Measurements from ENCODE around the gene SHC4.
A peak's percentile ranks its signal among the peaks of the same experiment; 100 is the strongest.

The SHC4 gene

GRCh38 chr15:48887144-48887543 is 76.6 kb downstream of the SHC4 start:
- no peaks in the 10 kb centered on the region for H3K36me3 ChIP-seq
- H3K4me1 ChIP-seq: peaks cover 0 to 11% (median 5%) of the 10 kb centered on the region in 10 experiments; a peak in 12 of 20 replicates
- TF ChIP-seq Cebpa-rat (IDR thresholded peaks at IDR 0.05): no peak
- no peak overlapping the region for H3K9ac ChIP-seq
- H4K20me1 ChIP-seq: no peaks in the 10 kb centered on the region
- no peak overlapping the region for H3K4me2 ChIP-seq
- no peaks in the 10 kb centered on the region for H3K27me3 ChIP-seq
- H3K4me3 ChIP-seq: no peak overlapping the region
- no peak overlapping the region for H3K27ac ChIP-seq
- H3K9me3 ChIP-seq (replicated peaks in 1 of 11): no peaks in the 10 kb centered on the region

- Histone ChIP-seq H3K27ac (no peak overlapping the region), H3K4me3 (no peak overlapping the region), H3K36me3 (peaks cover 0 to 15% (median 0%) of the 10 kb centered on the region in 11 experiments; a peak in 5 of 22 replicates), H3K27me3 (no peaks in the 10 kb centered on the region), H3K4me1 (peaks cover 9 to 28% (median 22%) of the 10 kb centered on the region in 10 experiments), H4K20me1 (peaks cover 0 to 20% (median 12%) of the 10 kb centered on the region in 11 experiments; a peak in 13 of 22 replicates), H3K9ac (no peak overlapping the region), H3K4me2 (no peak overlapping the region), H3K9me3 (replicated peaks in 1 of 11) (0 out of 22 replicates have a peak, but pooled peaks cover 0 to 3% (median 0%) of the 10 kb centered on the region in 11 experiments)
- no peak for TF ChIP-seq Cebpa-rat (IDR thresholded peaks at IDR 0.05)
These were observed 80.0 kb downstream of the SHC4 start for GRCh38 chr15:48883699-48884098.

GRCh38 chr15:48880070-48880634 is 83.6 kb downstream of the SHC4 start:
- no peaks in the 10 kb centered on the region for H3K27me3 ChIP-seq
- peaks cover 7 to 33% (median 18%) of the 10 kb centered on the region in 10 experiments; a peak in 18 of 20 replicates for H3K4me1 ChIP-seq
- peak overlapping the region; percentile 27 to 87 (median 80) for H3K4me2 ChIP-seq
- H3K4me3 ChIP-seq: peak overlapping the region in 3 of 10 experiments; percentile 63 to 79 (median 78); a peak in 4 of 20 replicates
- peaks cover 0 to 17% (median 0%) of the 10 kb centered on the region in 11 experiments; a peak in 5 of 22 replicates for H3K36me3 ChIP-seq
- TF ChIP-seq Cebpa-rat (IDR thresholded peaks at IDR 0.05): no peak
- peaks cover 0 to 20% (median 12%) of the 10 kb centered on the region in 11 experiments; a peak in 13 of 22 replicates for H4K20me1 ChIP-seq
- no peak overlapping the region for H3K9ac ChIP-seq
- 0 out of 22 replicates have a peak, but pooled peaks cover 0 to 6% (median 0%) of the 10 kb centered on the region in 11 experiments for H3K9me3 ChIP-seq (replicated peaks in 1 of 11)
- H3K27ac ChIP-seq: no peak overlapping the region

GRCh38 chr15:48877630-48878595 is 85.8 kb downstream of the SHC4 start, which contains the start of gene EID1:
Gene EID1 (plus strand): TSS chr15:48878134. CDS start chr15:48878177, 43 bp downstream.
- H3K4me3 ChIP-seq: peak within 1 kb of the TSS; percentile 63 to 80 (median 78)
- peaks cover 0 to 17% (median 0%) of the 10 kb centered on the region in 11 experiments; a peak in 5 of 22 replicates for H3K36me3 ChIP-seq
- no peaks in the 10 kb centered on the region for H3K27me3 ChIP-seq
- H3K9ac ChIP-seq: peak within 1 kb of the TSS; percentile 81 to 89 (median 84)
- H3K4me2 ChIP-seq: peak within 1 kb of the TSS; percentile 70 to 87 (median 80)
- H3K4me1 ChIP-seq: peaks cover 7 to 28% (median 18%) of the 10 kb centered on the region in 10 experiments; a peak in 18 of 20 replicates
- peak; percentile 87 to 99 (median 96) for TF ChIP-seq Cebpa-rat (IDR thresholded peaks at IDR 0.05)
- H3K27ac ChIP-seq: peak within 1 kb of the TSS; percentile 70 to 93 (median 89)
- 0 out of 22 replicates have a peak, but pooled peaks cover 0 to 6% (median 0%) of the 10 kb centered on the region in 11 experiments for H3K9me3 ChIP-seq (replicated peaks in 1 of 11)
- peaks cover 0 to 20% (median 12%) of the 10 kb centered on the region in 11 experiments; a peak in 13 of 22 replicates for H4K20me1 ChIP-seq

- H3K4me2 ChIP-seq: no peak overlapping the region
- H3K27me3 ChIP-seq: no peaks in the 10 kb centered on the region
- TF ChIP-seq Cebpa-rat (IDR thresholded peaks at IDR 0.05): no peak
- peaks cover 0 to 20% (median 12%) of the 10 kb centered on the region in 11 experiments; a peak in 13 of 22 replicates for H4K20me1 ChIP-seq
- peaks cover 7 to 28% (median 18%) of the 10 kb centered on the region in 10 experiments; a peak in 18 of 20 replicates for H3K4me1 ChIP-seq
- no peak overlapping the region for H3K9ac ChIP-seq
- H3K27ac ChIP-seq: no peak overlapping the region
- peaks cover 0 to 17% (median 0%) of the 10 kb centered on the region in 11 experiments; a peak in 5 of 22 replicates for H3K36me3 ChIP-seq
- no peak overlapping the region for H3K4me3 ChIP-seq
- 0 out of 22 replicates have a peak, but pooled peaks cover 0 to 6% (median 0%) of the 10 kb centered on the region in 11 experiments for H3K9me3 ChIP-seq (replicated peaks in 1 of 11)
These were observed 87.7 kb downstream of the SHC4 start for GRCh38 chr15:48876057-48876456.

DNA sequence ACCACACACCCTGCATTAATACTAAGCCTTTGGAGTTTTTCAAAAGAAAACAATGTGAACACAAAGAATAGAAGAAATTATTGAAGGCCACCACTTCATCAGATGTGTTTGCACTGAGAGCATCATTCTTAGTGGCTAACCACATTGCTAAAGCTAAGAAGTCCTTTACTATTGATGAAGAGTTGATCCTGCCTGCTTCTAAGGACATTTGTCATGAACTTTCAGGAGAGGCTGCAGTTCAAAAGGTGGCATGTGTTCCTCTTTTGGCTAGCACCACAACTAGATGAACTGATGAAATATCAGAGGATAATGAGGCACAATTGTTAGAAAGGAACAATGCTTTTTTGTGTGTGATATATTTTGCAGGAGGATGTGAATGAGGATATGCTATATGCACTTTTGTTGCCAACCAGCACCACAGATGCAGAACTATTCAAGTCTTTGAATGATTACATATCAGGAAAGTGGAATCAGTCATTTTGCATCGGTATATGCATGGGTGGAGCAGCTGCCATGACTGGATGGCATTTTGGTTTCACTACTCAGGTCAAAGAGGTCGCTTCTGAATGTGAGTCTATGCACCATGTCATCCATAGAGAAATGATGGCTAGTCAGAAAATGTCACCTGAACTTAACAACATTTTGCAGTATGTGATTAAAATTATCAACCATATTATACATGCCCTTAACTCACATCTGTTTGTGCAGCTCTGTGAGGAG is 88.3 kb downstream of the SHC4 start:
- no peak for TF ChIP-seq Cebpa-rat (IDR thresholded peaks at IDR 0.05)
- Histone ChIP-seq H3K9ac (no peak overlapping the region), H3K4me1 (peaks cover 7 to 23% (median 18%) of the 10 kb centered on the region in 10 experiments; a peak in 18 of 20 replicates), H3K27ac (no peak overlapping the region), H3K4me2 (no peak overlapping the region), H3K4me3 (no peak overlapping the region), H3K27me3 (no peaks in the 10 kb centered on the region), H3K36me3 (peaks cover 0 to 17% (median 0%) of the 10 kb centered on the region in 11 experiments; a peak in 5 of 22 replicates), H4K20me1 (peaks cover 0 to 16% (median 10%) of the 10 kb centered on the region in 11 experiments; a peak in 13 of 22 replicates), H3K9me3 (replicated peaks in 1 of 11) (0 out of 22 replicates have a peak, but pooled peaks cover 0 to 6% (median 0%) of the 10 kb centered on the region in 11 experiments)

- Histone ChIP-seq H3K4me1 (peaks cover 0 to 34% (median 13%) of the 10 kb centered on the region in 10 experiments; a peak in 14 of 20 replicates), H4K20me1 (no peaks in the 10 kb centered on the region), H3K9me3 (replicated peaks in 1 of 11) (no peaks in the 10 kb centered on the region), H3K4me3 (no peak overlapping the region), H3K27ac (no peak overlapping the region), H3K27me3 (no peaks in the 10 kb centered on the region), H3K9ac (no peak overlapping the region), H3K36me3 (no peaks in the 10 kb centered on the region), H3K4me2 (no peak overlapping the region)
- TF ChIP-seq Cebpa-rat (IDR thresholded peaks at IDR 0.05): no peak
These were observed 91.1 kb downstream of the SHC4 start for GRCh38 chr15:48872632-48873031.

DNA sequence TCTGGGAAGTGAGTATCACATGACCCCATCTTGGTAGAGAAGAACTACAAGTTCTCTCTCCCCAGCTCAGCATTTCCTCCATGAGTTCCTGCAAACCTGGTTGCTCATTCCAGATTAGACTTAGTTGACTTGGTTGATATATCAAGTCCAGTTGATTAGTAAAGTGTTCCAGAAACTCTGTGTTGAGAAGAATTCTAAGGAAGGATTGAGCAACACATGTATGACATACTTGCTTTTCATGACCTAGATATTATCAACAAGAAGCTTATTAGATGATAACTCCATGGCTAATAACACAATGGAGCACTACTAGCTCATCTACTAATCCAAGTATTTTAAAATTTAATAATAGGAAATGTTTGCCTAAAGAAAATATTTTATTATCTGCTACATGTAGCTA is 92.2 kb downstream of the SHC4 start:
- Histone ChIP-seq H3K4me3 (no peak overlapping the region), H3K27ac (no peak overlapping the region), H3K4me1 (peaks cover 0 to 36% (median 13%) of the 10 kb centered on the region in 10 experiments; a peak in 13 of 20 replicates), H3K9ac (no peak overlapping the region), H4K20me1 (no peaks in the 10 kb centered on the region), H3K4me2 (peak overlapping the region in 3 of 11 experiments; percentile 10 to 45 (median 12); a peak in 4 of 22 replicates), H3K9me3 (replicated peaks in 1 of 11) (no peaks in the 10 kb centered on the region), H3K36me3 (no peaks in the 10 kb centered on the region), H3K27me3 (no peaks in the 10 kb centered on the region)
- TF ChIP-seq Cebpa-rat (IDR thresholded peaks at IDR 0.05): no peak
